ENCODE results near the gene FLT3. TPM values are rescaled to one million over a fixed set of nuclear protein-coding genes. Genes with fewer than 3 reads are reported as not detected.
"Not testable (repeated sequence)": the region's sequence is repeated elsewhere in the genome, so short reads cannot be mapped to it uniquely, and the experiment has no call there.

FLT3 gene
- total RNA-seq, 3 donors from 2014 or later (not counting 1 experiment from before 2014, with no cell fraction given) = 0.39 to 1.8 (median 1.1) TPM

DNA sequence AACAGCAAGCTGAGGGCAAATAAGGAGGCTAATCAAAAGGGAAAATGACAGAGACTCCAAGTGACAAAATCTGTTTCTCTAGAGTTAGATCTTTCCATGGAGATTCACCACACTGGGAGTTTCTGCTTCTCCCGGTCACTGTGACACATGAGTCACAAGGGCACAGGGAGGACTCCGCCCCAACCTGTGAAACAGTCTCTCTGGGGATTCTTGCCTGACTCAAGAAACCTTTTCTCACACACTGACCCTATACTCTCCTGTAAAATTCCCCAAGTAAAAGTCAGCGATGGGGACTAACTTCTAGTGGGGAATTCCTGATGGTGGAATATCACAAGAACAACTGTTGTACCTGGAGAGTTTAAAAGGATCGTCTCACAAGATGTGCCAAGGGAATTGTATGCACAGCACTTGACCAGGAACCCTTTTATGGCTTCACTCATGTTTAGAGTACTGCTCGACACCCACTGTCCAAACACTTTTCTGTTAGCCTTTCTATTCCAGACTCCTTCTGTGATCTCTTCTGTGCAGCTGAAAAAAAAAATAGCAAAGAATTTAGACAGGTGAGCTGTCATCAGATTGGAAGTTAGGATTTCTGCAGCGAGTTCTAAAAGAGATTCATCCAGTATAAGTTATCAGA is 65.1 kb downstream of the FLT3 start:
- 88% methylated on average over 6 of the region's 6 CpGs for WGBS (ENCODE audit: insufficient coverage)
- Histone ChIP-seq H3K9me3 (ENCODE audit: control insufficient read depth, insufficient read depth, low read length) (no peaks in the 10 kb centered on the region), H3K36me3 (ENCODE audit: control insufficient read depth, insufficient read depth, low read length) (no peaks in the 10 kb centered on the region), H3K4me3 (ENCODE audit: low read length) (no peak overlapping the region), H3K4me1 (ENCODE audit: control insufficient read depth, insufficient read depth, low read length) (peaks cover 7% of the 10 kb centered on the region), H3K27ac (ENCODE audit: low read length) (no peak overlapping the region), H3K27me3 (ENCODE audit: control insufficient read depth, insufficient read depth, low read length) (no peaks in the 10 kb centered on the region)
- TF ChIP-seq, protein P1, sequence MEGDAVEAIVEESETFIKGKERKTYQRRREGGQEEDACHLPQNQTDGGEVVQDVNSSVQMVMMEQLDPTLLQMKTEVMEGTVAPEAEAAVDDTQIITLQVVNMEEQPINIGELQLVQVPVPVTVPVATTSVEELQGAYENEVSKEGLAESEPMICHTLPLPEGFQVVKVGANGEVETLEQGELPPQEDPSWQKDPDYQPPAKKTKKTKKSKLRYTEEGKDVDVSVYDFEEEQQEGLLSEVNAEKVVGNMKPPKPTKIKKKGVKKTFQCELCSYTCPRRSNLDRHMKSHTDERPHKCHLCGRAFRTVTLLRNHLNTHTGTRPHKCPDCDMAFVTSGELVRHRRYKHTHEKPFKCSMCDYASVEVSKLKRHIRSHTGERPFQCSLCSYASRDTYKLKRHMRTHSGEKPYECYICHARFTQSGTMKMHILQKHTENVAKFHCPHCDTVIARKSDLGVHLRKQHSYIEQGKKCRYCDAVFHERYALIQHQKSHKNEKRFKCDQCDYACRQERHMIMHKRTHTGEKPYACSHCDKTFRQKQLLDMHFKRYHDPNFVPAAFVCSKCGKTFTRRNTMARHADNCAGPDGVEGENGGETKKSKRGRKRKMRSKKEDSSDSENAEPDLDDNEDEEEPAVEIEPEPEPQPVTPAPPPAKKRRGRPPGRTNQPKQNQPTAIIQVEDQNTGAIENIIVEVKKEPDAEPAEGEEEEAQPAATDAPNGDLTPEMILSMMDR (IDR thresholded peaks at IDR 0.05) = no peak
- no peaks in the 10 kb centered on the region for H3K36me3 Mint-ChIP-seq
- H3K27me3 Mint-ChIP-seq (ENCODE audit: low read depth in 2 of 2) = peaks cover 0 to 16% of the 10 kb centered on the region in 2 donors
- no peak overlapping the region for H3K27ac Mint-ChIP-seq
- DNase-seq (no peak), ATAC-seq (no peak)
- intact Hi-C loops (cut with micrococcal nuclease) = no loop called here
- H3K4me3 Mint-ChIP-seq = no peak overlapping the region
- no peaks in the 10 kb centered on the region for H3K9me3 Mint-ChIP-seq
- peaks cover 0 to 9% of the 10 kb centered on the region in 2 donors for H3K4me1 Mint-ChIP-seq

DNA sequence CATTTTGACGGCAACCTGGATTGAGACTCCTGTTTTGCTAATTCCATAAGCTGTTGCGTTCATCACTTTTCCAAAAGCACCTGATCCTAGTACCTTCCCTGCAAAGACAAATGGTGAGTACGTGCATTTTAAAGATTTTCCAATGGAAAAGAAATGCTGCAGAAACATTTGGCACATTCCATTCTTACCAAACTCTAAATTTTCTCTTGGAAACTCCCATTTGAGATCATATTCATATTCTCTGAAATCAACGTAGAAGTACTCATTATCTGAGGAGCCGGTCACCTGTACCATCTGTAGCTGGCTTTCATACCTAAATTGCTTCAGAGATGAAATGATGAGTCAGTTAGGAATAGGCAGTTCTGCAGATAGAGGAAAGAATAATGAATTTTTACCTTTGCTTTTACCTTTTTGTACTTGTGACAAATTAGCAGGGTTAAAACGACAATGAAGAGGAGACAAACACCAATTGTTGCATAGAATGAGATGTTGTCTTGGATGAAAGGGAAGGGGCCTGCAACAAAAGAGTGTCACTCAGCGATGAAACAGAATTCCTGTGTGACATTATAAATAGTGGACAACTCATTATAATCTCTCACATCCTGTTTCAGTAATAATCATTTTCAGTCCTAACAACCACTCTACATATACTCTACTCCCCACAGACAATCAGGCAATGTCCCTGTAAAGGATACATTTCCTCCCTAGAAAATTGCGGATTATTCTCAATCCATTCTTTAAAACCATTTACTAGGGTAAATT is 66.3 kb downstream of the FLT3 start:
- Mint-ChIP-seq H3K4me1 (peaks cover 0 to 9% of the 10 kb centered on the region in 2 donors), H3K36me3 (no peaks in the 10 kb centered on the region), H3K27ac (no peak overlapping the region), H3K9me3 (no peaks in the 10 kb centered on the region), H3K4me3 (no peak overlapping the region), H3K27me3 (ENCODE audit: low read depth in 2 of 2) (peaks cover 0 to 17% of the 10 kb centered on the region in 2 donors)
- H3K9me3 ChIP-seq (ENCODE audit: control insufficient read depth, insufficient read depth, low read length) = no peaks in the 10 kb centered on the region
- 87% methylated on average over 7 of the region's 8 CpGs for WGBS (ENCODE audit: insufficient coverage)
- H3K36me3 ChIP-seq (ENCODE audit: control insufficient read depth, insufficient read depth, low read length) = no peaks in the 10 kb centered on the region
- no peaks in the 10 kb centered on the region for H3K27me3 ChIP-seq (ENCODE audit: control insufficient read depth, insufficient read depth, low read length)
- peaks cover 7% of the 10 kb centered on the region for H3K4me1 ChIP-seq (ENCODE audit: control insufficient read depth, insufficient read depth, low read length)
- DNase-seq (no peak), ATAC-seq (no peak)
- TF ChIP-seq, protein P1 (IDR thresholded peaks at IDR 0.05) = no peak
- H3K27ac ChIP-seq (ENCODE audit: low read length) = no peak overlapping the region
- no peak overlapping the region for H3K4me3 ChIP-seq (ENCODE audit: low read length)
- intact Hi-C loops (cut with micrococcal nuclease) = no loop called here

DNA sequence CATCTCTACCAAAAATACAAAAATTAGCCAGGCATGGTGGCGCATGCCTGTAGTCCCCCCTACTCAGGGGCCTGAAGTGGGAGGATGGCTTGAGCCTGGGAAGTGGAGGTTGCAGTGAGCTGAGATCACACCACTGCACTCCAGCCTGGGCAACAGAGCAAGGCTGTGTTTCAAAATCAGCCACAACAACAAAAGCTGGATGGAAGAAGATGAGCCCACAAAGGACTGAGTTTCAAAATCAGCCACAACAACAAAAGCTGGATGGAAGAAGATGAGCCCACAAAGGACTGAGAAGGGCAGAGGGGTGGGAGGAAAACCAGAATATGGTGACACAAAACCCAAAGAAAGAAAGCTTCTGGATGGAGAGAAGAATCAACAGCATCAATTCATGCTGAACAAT is 67.9 kb downstream of the FLT3 start:
- WGBS (ENCODE audit: insufficient coverage) = 100% methylated on average over 1 of the region's 1 CpG
- H3K36me3 Mint-ChIP-seq; H3K4me3 Mint-ChIP-seq; DNase-seq; H3K4me1 ChIP-seq (ENCODE audit: control insufficient read depth, insufficient read depth, low read length); H3K9me3 Mint-ChIP-seq; ATAC-seq; H3K4me3 ChIP-seq (ENCODE audit: low read length); H3K27ac ChIP-seq (ENCODE audit: low read length); H3K4me1 Mint-ChIP-seq; H3K27me3 ChIP-seq (ENCODE audit: control insufficient read depth, insufficient read depth, low read length); intact Hi-C loops (cut with micrococcal nuclease); H3K9me3 ChIP-seq (ENCODE audit: control insufficient read depth, insufficient read depth, low read length); H3K36me3 ChIP-seq (ENCODE audit: control insufficient read depth, insufficient read depth, low read length); H3K27ac Mint-ChIP-seq: not testable (repeated sequence)
- peaks cover 0 to 17% of the 10 kb centered on the region in 2 donors for H3K27me3 Mint-ChIP-seq (ENCODE audit: low read depth in 2 of 2)

DNA sequence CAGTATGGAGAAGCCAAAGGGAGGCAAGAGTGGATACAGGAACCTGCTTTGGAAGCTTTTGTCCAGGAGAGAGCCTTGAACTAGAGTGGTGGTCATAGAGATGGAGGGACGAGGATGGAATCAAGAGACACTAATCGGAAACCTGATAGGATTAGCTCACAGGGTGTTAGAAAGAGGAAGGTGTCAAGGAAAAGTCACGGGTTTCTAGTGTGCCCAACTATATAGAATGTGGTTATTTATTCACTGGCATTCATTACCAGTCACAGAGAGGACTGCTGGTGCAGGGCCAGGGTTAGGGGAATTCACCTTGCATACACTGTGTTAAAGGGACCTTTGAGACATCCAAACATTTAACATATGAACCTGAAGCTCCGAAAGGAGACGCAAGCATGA is 68.5 kb downstream of the FLT3 start:
- TF ChIP-seq, protein P1 (IDR thresholded peaks at IDR 0.05) = no peak
- H3K36me3 ChIP-seq (ENCODE audit: control insufficient read depth, insufficient read depth, low read length) = no peaks in the 10 kb centered on the region
- H3K4me3 ChIP-seq (ENCODE audit: low read length) = no peak overlapping the region
- intact Hi-C loops (cut with micrococcal nuclease) = no loop called here
- WGBS (ENCODE audit: insufficient coverage) = 76% methylated on average over 5 of the region's 5 CpGs
- H3K4me3 Mint-ChIP-seq = no peak overlapping the region
- H3K9me3 ChIP-seq (ENCODE audit: control insufficient read depth, insufficient read depth, low read length) = no peaks in the 10 kb centered on the region
- DNase-seq (no peak), ATAC-seq (no peak)
- peaks cover 7% of the 10 kb centered on the region for H3K4me1 ChIP-seq (ENCODE audit: control insufficient read depth, insufficient read depth, low read length)
- no peak overlapping the region for H3K27ac Mint-ChIP-seq
- peaks cover 0 to 17% of the 10 kb centered on the region in 2 donors for H3K27me3 Mint-ChIP-seq (ENCODE audit: low read depth in 2 of 2)
- no peak overlapping the region for H3K27ac ChIP-seq (ENCODE audit: low read length)
- H3K9me3 Mint-ChIP-seq = no peaks in the 10 kb centered on the region
- peaks cover 0 to 9% of the 10 kb centered on the region in 2 donors for H3K4me1 Mint-ChIP-seq
- H3K27me3 ChIP-seq (ENCODE audit: control insufficient read depth, insufficient read depth, low read length) = no peaks in the 10 kb centered on the region
- H3K36me3 Mint-ChIP-seq = no peaks in the 10 kb centered on the region
